GM06990 (cell line): ENCODE results near the gene CYTH2.

Experiments used
- DNase-seq: peaks from one replicate; pipeline ENCODE4 v3.0.0-alpha.2; 2011; ENCODE audit not compliant: insufficient read length; ENCODE audit errors: extremely low read depth
- H3K27me3 ChIP-seq: replicated peaks from 2 replicates; pipeline ENCODE4 v1.6.0; 2011; ENCODE audit warnings: low read length; ENCODE audit not compliant: control insufficient read depth, insufficient read depth
- H3K36me3 ChIP-seq: 2 replicates; pipeline ENCODE4 v1.5.1; 2011; ENCODE audit warnings: low read length; ENCODE audit not compliant: control insufficient read depth, insufficient read depth
- H3K4me3 ChIP-seq: replicated peaks from 2 replicates; pipeline ENCODE4 v1.5.1; 2011; ENCODE audit warnings: low read depth, mild to moderate bottlenecking, control low read depth, low read length
- CTCF ChIP-seq: IDR thresholded peaks from 2 replicates; pipeline ENCODE4 v1.5.1; 2011; ENCODE audit warnings: low read length, control low read depth, mild to moderate bottlenecking, inconsistent platforms; ENCODE audit not compliant: insufficient read depth, poor library complexity, severe bottlenecking

Gene CYTH2

GRCh38 chr19:48479686-48480085 lies 10.5 kb downstream of the CYTH2 start:
- H3K4me3 ChIP-seq, result no peak overlapping the region
- H3K27me3 ChIP-seq, result no peaks in the 10 kb centered on the region
- H3K36me3 ChIP-seq, result peaks cover 17% of the 10 kb centered on the region
- TF ChIP-seq CTCF, result no peak
- no peak for DNase-seq

- H3K4me3 ChIP-seq, result no peak overlapping the region
- TF ChIP-seq CTCF, result no peak
- H3K36me3 ChIP-seq, result peaks cover 17% of the 10 kb centered on the region
Measured at GRCh38 chr19:48480183-48480557, 11.0 kb downstream of the CYTH2 start.

GRCh38 chr19:48480558-48481500 lies 11.7 kb downstream of the CYTH2 start:
- no peak for TF ChIP-seq CTCF
- Histone ChIP-seq H3K27me3 (no peaks in the 10 kb centered on the region), H3K4me3 (no peak overlapping the region), H3K36me3 (peaks cover 13% of the 10 kb centered on the region)
- DNase-seq, result no peak

More at GRCh38 chr19:48480183-48480557, 11.0 kb downstream of the CYTH2 start:
- H3K27me3 ChIP-seq, result no peaks in the 10 kb centered on the region
- no peak for DNase-seq

- Histone ChIP-seq H3K36me3 (peaks cover 7% of the 10 kb centered on the region), H3K4me3 (no peak overlapping the region), H3K27me3 (no peaks in the 10 kb centered on the region)
- no peak for TF ChIP-seq CTCF
- DNase-seq, result no peak
Measured at GRCh38 chr19:48481846-48482639, 12.9 kb downstream of the CYTH2 start.

- no peak for DNase-seq
- Histone ChIP-seq H3K27me3 (no peaks in the 10 kb centered on the region), H3K4me3 (no peak overlapping the region), H3K36me3 (peaks cover 2% of the 10 kb centered on the region)
- no peak for TF ChIP-seq CTCF
Measured at GRCh38 chr19:48483301-48483700, 14.1 kb downstream of the CYTH2 start.
